ENCODE results near the gene PPP3CA.
"Not testable (repeated sequence)": the region's sequence is repeated elsewhere in the genome, so short reads cannot be mapped to it uniquely, and the experiment has no call there.

Gene PPP3CA

GRCh38 chr4:100995671-100996070, 351.7 kb downstream of the PPP3CA start:
- H3K4me1 ChIP-seq (ENCODE audit: low read depth, poor library complexity, severe bottlenecking) = no peaks in the 10 kb centered on the region
- H4K20me1 ChIP-seq (ENCODE audit: insufficient read depth) = no peaks in the 10 kb centered on the region
- no peaks in the 10 kb centered on the region for H3K27me3 ChIP-seq (ENCODE audit: insufficient read depth, low read depth)
- TF ChIP-seq CTCF (conservative IDR thresholded peaks at IDR 0.05; ENCODE audit: low read depth, low read length) = no peak
- H3K4me3 ChIP-seq (IDR thresholded peaks at IDR 0.05; ENCODE audit: insufficient read depth, low read depth, low read length) = no peak overlapping the region
- no peak overlapping the region for H2AFZ ChIP-seq (ENCODE audit: low read depth)
- H3K36me3 ChIP-seq (ENCODE audit: insufficient read depth) = no peaks in the 10 kb centered on the region
- H3K79me2 ChIP-seq (ENCODE audit: insufficient read depth, low read depth) = no peaks in the 10 kb centered on the region
- H3K27ac ChIP-seq = no peak overlapping the region
- no peak overlapping the region for H3K9ac ChIP-seq
- no peak overlapping the region for H3K4me2 ChIP-seq

- H3K79me2 ChIP-seq (ENCODE audit: insufficient read depth, low read depth); H3K9ac ChIP-seq; H3K4me1 ChIP-seq (ENCODE audit: low read depth, poor library complexity, severe bottlenecking); H3K27ac ChIP-seq; H2AFZ ChIP-seq (ENCODE audit: low read depth); H3K4me2 ChIP-seq; H4K20me1 ChIP-seq (ENCODE audit: insufficient read depth); H3K4me3 ChIP-seq (IDR thresholded peaks at IDR 0.05; ENCODE audit: insufficient read depth, low read depth, low read length); H3K36me3 ChIP-seq (ENCODE audit: insufficient read depth); H3K27me3 ChIP-seq (ENCODE audit: insufficient read depth, low read depth): not testable (repeated sequence)
These were observed 352.3 kb downstream of the PPP3CA start for GRCh38 chr4:100995002-100995401.

- H3K27me3 ChIP-seq (ENCODE audit: insufficient read depth, low read depth); H3K9ac ChIP-seq; H3K36me3 ChIP-seq (ENCODE audit: insufficient read depth); H2AFZ ChIP-seq (ENCODE audit: low read depth); H4K20me1 ChIP-seq (ENCODE audit: insufficient read depth); H3K4me3 ChIP-seq (IDR thresholded peaks at IDR 0.05; ENCODE audit: insufficient read depth, low read depth, low read length); H3K27ac ChIP-seq; H3K4me1 ChIP-seq (ENCODE audit: low read depth, poor library complexity, severe bottlenecking); H3K4me2 ChIP-seq; H3K79me2 ChIP-seq (ENCODE audit: insufficient read depth, low read depth): not testable (repeated sequence)
These were observed 355.8 kb downstream of the PPP3CA start for GRCh38 chr4:100991332-100992069.

GRCh38 chr4:100989401-100989800, 357.9 kb downstream of the PPP3CA start:
- Histone ChIP-seq H3K9ac (no peak overlapping the region), H3K4me3 (IDR thresholded peaks at IDR 0.05; ENCODE audit: insufficient read depth, low read depth, low read length) (no peak overlapping the region), H3K4me2 (no peak overlapping the region)

GRCh38 chr4:100988876-100989275, 358.4 kb downstream of the PPP3CA start:
- H2AFZ ChIP-seq (ENCODE audit: low read depth) = no peak overlapping the region
- H3K4me1 ChIP-seq (ENCODE audit: low read depth, poor library complexity, severe bottlenecking) = no peaks in the 10 kb centered on the region
- no peaks in the 10 kb centered on the region for H3K36me3 ChIP-seq (ENCODE audit: insufficient read depth)
- H4K20me1 ChIP-seq (ENCODE audit: insufficient read depth) = no peaks in the 10 kb centered on the region
- no peak overlapping the region for H3K4me2 ChIP-seq
- H3K79me2 ChIP-seq (ENCODE audit: insufficient read depth, low read depth) = no peaks in the 10 kb centered on the region
- no peak overlapping the region for H3K27ac ChIP-seq
- H3K4me3 ChIP-seq (IDR thresholded peaks at IDR 0.05; ENCODE audit: insufficient read depth, low read depth, low read length) = no peak overlapping the region
- H3K27me3 ChIP-seq (ENCODE audit: insufficient read depth, low read depth) = no peaks in the 10 kb centered on the region
- TF ChIP-seq CTCF (conservative IDR thresholded peaks at IDR 0.05; ENCODE audit: low read depth, low read length) = no peak
- H3K9ac ChIP-seq = no peak overlapping the region

More at GRCh38 chr4:100989401-100989800, 357.9 kb downstream of the PPP3CA start:
- no peaks in the 10 kb centered on the region for H3K27me3 ChIP-seq (ENCODE audit: insufficient read depth, low read depth)
- no peak for TF ChIP-seq CTCF (conservative IDR thresholded peaks at IDR 0.05; ENCODE audit: low read depth, low read length)
- no peaks in the 10 kb centered on the region for H3K79me2 ChIP-seq (ENCODE audit: insufficient read depth, low read depth)
- H3K36me3 ChIP-seq (ENCODE audit: insufficient read depth) = no peaks in the 10 kb centered on the region
- H2AFZ ChIP-seq (ENCODE audit: low read depth) = no peak overlapping the region
- H3K4me1 ChIP-seq (ENCODE audit: low read depth, poor library complexity, severe bottlenecking) = no peaks in the 10 kb centered on the region
- no peaks in the 10 kb centered on the region for H4K20me1 ChIP-seq (ENCODE audit: insufficient read depth)
- H3K27ac ChIP-seq = no peak overlapping the region

Data from KMS-11 (cell line).